HG02981 (cell line): ENCODE data around the gene TMCO2.
"Not testable (repeated sequence)": the region's sequence is repeated elsewhere in the genome, so short reads cannot be mapped to it uniquely, and the experiment has no call there.

Experiments
- ATAC-seq: cut with Tn5 transposase; IDR thresholded peaks from one replicate; pipeline ENCODE4 v1.9.1; 2021; ENCODE audit warnings: mild to moderate bottlenecking, moderate library complexity; ENCODE audit not compliant: unreplicated experiment

Gene TMCO2

GRCh38 chr1:40247655-40248054, at the start of gene TMCO2:
Gene TMCO2, plus strand, starts transcription at chr1:40247937. Its CDS starts 57 bp downstream, at chr1:40247994.
- ATAC-seq: no peak

- no peak for ATAC-seq
Measured at GRCh38 chr1:40199126-40199525, 48.6 kb upstream of the TMCO2 start.

GRCh38 chr1:40204856-40205255, 42.9 kb upstream of the TMCO2 start:
- no peak for ATAC-seq

GRCh38 chr1:40210511-40211204, 37.1 kb upstream of the TMCO2 start:
- ATAC-seq: no peak

- ATAC-seq: no peak
Measured at GRCh38 chr1:40218333-40218732, 29.4 kb upstream of the TMCO2 start.

GRCh38 chr1:40221471-40221905, 26.2 kb upstream of the TMCO2 start:
- not testable (repeated sequence) for ATAC-seq

- ATAC-seq: no peak
Measured at GRCh38 chr1:40221977-40222772, 25.6 kb upstream of the TMCO2 start.

- ATAC-seq: no peak
Measured at GRCh38 chr1:40224040-40224439, 23.7 kb upstream of the TMCO2 start.

- no peak for ATAC-seq
Measured at GRCh38 chr1:40226192-40226591, 21.5 kb upstream of the TMCO2 start.

- no peak for ATAC-seq
Measured at GRCh38 chr1:40232444-40232843, 15.3 kb upstream of the TMCO2 start.

GRCh38 chr1:40239626-40240025, 8.1 kb upstream of the TMCO2 start:
- no peak for ATAC-seq

- no peak for ATAC-seq
Measured at GRCh38 chr1:40240390-40240789, 7.3 kb upstream of the TMCO2 start.

GRCh38 chr1:40241362-40241761, 6.4 kb upstream of the TMCO2 start:
- ATAC-seq: no peak

GRCh38 chr1:40243351-40243750, 4.4 kb upstream of the TMCO2 start:
- ATAC-seq: no peak

GRCh38 chr1:40244138-40244744, 3.5 kb upstream of the TMCO2 start:
- no peak for ATAC-seq

GRCh38 chr1:40245686-40246085, 2.1 kb upstream of the TMCO2 start:
- ATAC-seq: no peak

GRCh38 chr1:40248412-40248811, 675 bp downstream of the TMCO2 start:
- no peak for ATAC-seq

- no peak for ATAC-seq
Measured at GRCh38 chr1:40251456-40251855, 3.7 kb downstream of the TMCO2 start.

GRCh38 chr1:40252601-40253000, 4.9 kb downstream of the TMCO2 start:
- no peak for ATAC-seq

GRCh38 chr1:40255231-40255630, 7.5 kb downstream of the TMCO2 start:
- ATAC-seq: no peak

GRCh38 chr1:40256401-40257084, 8.8 kb downstream of the TMCO2 start:
- no peak for ATAC-seq
